ENCODE results near the gene XPO6.

XPO6 gene

GRCh38 chr16:28210264-28210663, 1.5 kb downstream of the XPO6 start:
- no peak for DNase-seq

- no peak for DNase-seq
Observed at GRCh38 chr16:28208824-28209223, 2.9 kb downstream of the XPO6 start.

- DNase-seq, result no peak
Observed at GRCh38 chr16:28208131-28208530, 3.6 kb downstream of the XPO6 start.

GRCh38 chr16:28207399-28207798, 4.4 kb downstream of the XPO6 start:
- DNase-seq, result no peak

GRCh38 chr16:28205974-28206373, 5.8 kb downstream of the XPO6 start:
- DNase-seq, result no peak

- no peak for DNase-seq
Observed at GRCh38 chr16:28205117-28205899, 6.5 kb downstream of the XPO6 start.

GRCh38 chr16:28204622-28205021, 7.1 kb downstream of the XPO6 start:
- DNase-seq, result no peak

GRCh38 chr16:28204204-28204603, 7.6 kb downstream of the XPO6 start:
- DNase-seq, result no peak

GRCh38 chr16:28202147-28202746, 9.5 kb downstream of the XPO6 start:
- DNase-seq, result peak; percentile 24 to 37

- no peak for DNase-seq
Observed at GRCh38 chr16:28200661-28201060, 11.1 kb downstream of the XPO6 start.

GRCh38 chr16:28196387-28196987, 15.3 kb downstream of the XPO6 start:
- no peak for DNase-seq

GRCh38 chr16:28195859-28196258, 15.9 kb downstream of the XPO6 start:
- DNase-seq, result no peak

- no peak for DNase-seq
Observed at GRCh38 chr16:28193530-28194423, 18.0 kb downstream of the XPO6 start.

- DNase-seq, result no peak
Observed at GRCh38 chr16:28192806-28193529, 18.8 kb downstream of the XPO6 start.

GRCh38 chr16:28191364-28191960, 20.3 kb downstream of the XPO6 start:
- no peak for DNase-seq

GRCh38 chr16:28189245-28189644, 22.5 kb downstream of the XPO6 start:
- DNase-seq, result no peak

- DNase-seq, result no peak
Observed at GRCh38 chr16:28188085-28188916, 23.5 kb downstream of the XPO6 start.

- no peak for DNase-seq
Observed at GRCh38 chr16:28187595-28188004, 24.2 kb downstream of the XPO6 start.

GRCh38 chr16:28186752-28187151, 25.0 kb downstream of the XPO6 start:
- DNase-seq, result no peak

GRCh38 chr16:28185696-28186095, 26.1 kb downstream of the XPO6 start:
- DNase-seq, result no peak

- DNase-seq, result no peak
Observed at GRCh38 chr16:28184625-28185024, 27.1 kb downstream of the XPO6 start.
